ENCODE data around the gene LRRN3.
"Not testable (repeated sequence)": the region's sequence is repeated elsewhere in the genome, so short reads cannot be mapped to it uniquely, and the experiment has no call there.

LRRN3 gene

DNA sequence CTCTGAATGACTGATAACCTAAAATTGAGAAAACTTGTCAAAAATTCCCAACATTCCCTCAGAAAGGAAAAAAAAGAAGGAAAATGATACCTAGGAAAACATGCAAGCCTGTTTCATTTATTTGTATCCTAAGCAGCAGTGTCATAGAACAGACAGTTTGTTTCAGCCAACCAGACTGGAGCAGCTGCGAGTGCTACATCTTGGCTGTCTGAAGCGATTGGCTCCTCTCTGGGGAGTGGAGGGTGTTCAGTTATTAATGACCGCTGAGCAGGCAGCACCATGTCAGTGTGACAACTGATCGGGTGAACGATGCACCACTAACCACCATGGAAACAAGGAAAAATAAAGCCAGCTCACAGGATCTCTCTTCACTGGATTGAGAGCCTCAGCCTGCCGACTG, at the start of gene LRRN3:
Gene LRRN3 (plus strand): TSS at position 282 of the 400 bp plus-strand sequence. CDS start 31,646 bp downstream, outside the sequence.
- FAIRE-seq = no peak

DNA sequence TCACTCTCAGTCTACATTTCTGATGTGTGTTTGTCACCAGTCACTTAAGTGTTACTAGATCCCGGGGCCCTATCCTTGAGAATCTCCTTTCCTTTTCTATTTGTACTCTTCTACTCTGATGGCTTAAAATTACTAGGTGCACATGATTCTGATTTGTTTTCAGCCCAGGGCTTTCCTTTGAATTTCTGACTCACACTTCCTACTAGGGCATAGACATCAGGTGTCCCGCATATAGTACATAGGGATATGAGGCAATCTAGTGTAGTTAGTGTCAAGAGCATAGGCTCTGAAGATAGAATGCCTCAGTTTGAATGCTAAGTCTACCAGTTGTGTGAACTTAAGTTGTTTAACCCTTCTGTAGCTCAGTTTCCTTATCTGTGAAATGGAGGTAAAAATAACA, 49.4 kb upstream of the LRRN3 start:
- FAIRE-seq = no peak

DNA sequence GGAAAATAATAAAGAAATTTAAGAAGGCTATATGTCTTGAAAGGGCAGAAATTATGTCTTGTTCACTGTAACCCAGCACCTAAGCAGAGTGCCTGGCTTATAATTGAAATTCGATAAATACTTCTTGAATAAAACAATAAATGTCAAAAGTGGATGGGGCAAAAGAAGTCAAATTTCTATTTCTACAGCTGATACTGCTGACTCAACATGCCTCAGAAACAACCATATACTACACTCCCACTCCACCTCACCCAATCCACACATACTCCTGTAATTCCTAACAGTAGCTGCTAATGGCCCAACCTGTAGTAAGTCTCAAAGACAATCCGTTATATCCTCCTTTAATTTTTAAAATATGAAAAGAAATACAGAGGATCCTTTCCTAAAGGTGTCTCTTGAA, 48.1 kb upstream of the LRRN3 start:
- no peak for FAIRE-seq

DNA sequence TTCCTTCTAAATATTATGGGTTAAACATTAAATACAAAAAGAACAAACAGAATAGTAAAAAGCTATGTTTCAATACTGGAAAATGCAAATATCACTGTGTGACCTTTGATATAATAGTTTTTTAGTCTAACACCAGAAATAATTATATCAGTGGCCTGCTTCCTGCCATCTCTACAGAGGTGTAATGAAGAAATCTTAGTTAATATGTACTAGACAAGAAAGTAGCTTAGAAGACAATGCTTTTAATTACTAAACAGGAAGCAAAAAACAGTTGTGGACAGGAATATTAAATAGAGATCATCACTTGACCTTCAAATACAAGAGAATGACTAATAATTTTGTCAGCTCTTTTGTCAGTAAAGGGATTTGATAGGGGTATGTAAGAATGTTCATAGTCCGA, 47.4 kb upstream of the LRRN3 start:
- FAIRE-seq = no peak

DNA sequence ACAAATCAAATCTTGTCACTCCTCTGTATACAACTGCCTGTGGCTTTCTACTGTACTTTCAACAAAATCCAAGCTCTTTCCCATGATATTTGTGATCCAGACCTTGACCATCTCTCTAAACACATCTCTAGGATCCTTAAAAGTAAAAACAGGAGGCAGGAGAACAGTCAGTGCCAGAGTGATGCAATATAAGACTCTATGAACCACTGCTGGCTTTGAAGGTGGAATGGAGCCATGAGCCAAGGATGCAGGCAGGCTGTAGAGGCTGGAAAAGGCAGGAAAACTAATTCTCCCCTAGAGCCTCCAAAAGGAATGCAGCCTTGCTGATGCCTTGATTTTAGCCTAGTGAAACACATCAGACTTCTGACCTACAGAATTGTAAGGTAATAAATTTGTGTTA, 45.5 kb upstream of the LRRN3 start:
- no peak for FAIRE-seq

DNA sequence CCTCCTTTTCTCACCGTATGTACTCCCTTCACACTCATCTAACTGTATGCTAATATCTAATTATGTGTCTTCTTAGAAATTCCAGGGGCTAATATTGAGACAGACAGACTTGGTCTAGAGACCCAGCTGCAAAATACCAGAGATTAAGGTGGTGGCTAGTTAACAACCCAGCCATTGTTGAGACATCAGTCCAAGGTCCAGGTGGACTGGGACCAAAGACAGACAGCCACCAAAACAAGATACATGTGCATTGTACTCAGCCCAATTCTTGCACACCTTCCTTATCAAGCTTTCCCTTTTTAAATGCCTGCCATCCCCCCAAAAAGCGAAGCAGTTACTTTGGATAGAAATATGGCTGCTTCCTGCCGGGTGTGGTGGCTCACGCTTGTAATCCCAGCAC, 43.3 kb upstream of the LRRN3 start:
- FAIRE-seq = no peak

DNA sequence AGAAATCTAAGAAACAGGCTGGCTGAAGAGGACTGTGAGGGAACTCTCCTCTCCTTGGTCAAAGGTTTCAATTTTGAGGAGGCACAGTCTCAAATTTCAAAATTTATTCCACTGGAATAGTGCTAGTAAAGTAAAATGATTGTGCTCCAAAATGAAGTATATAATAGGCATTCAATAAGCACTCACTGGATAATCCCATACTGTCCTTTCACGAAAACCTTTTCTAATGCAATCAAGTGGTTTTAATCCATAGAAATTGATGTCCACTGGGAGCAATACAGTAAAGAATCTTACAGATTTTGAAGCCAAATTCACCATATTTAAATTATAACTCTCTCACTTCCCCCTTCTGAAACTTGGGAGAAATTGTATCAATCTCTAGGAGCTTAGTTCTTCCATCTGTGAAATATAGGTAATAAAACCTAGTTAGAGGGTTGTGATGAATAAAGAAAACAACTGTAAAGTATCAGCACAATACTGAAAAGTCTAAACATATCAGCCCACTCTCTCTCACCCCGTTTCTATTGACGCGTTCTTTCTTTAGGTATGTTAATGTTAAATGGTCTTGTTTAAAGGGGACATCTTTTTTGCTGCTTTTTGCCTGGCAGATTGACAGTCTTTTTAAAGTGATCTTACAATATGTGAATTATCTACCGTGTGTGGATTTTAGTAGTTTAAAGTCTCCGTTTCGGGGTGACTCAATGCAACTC, 40.8 kb upstream of the LRRN3 start:
- FAIRE-seq = no peak

DNA sequence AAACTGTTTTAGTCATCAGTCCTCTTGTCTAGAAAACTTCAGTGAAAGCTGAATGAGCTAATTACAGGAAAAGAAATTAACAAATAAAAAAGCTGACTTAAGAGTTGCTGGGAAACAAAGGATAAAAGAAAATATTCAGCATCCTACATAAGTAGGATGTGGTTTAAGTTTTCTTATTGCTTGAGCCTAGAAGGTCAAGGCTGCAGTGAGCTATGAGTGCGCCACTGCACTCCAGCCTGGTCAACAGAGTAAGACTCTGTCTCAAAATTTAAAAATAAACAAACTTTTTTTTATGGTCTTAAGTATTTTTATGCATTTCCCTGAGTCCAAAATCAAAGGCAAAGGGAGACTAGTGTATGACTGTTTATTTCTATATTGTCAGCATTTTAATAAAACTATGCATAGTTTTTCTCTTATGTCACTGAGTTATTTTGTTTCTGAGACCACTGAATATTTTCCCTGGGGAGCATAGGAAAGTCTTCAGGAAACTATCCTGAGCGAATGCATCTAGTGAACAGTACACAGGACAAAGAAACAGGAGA, 40.0 kb upstream of the LRRN3 start:
- no peak for FAIRE-seq

DNA sequence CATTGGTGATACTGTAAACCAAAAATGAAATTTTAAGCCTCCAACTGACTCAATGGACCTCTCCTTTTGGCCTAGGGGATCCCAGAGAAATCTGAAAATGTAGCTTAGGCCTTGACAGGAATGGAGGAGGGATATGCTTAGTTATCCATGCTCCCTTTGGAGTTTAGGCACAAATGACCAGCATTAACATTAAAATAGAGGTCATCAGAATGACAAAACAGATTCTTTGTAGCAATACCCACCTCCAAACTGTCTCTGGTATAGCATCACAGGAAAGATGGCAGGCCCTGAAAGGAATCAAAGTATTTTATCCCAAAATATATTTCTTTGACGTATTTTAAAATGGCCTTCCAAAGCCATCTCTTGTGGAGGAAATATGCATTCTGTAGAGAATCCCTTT, 39.1 kb upstream of the LRRN3 start:
- FAIRE-seq = no peak

DNA sequence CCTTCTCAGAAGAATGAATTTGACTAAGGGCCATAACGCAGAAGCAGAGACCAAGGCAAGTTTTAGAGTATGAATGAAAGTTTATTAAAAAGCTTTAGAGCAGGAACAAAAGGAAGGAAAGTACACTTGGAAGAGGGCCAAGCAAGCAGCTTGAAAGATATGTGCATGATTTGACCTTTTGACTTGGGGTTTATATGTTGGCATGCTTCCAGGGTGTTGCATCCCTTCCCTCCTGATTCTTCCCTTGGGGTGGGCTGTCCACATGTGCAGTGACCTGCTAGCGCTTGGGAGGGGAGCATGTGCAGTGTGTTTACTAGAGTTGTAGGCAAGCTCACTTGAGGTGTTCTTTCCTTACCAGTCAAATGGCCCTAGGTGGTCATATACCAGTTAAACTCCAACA, 37.9 kb upstream of the LRRN3 start:
- no peak for FAIRE-seq

DNA sequence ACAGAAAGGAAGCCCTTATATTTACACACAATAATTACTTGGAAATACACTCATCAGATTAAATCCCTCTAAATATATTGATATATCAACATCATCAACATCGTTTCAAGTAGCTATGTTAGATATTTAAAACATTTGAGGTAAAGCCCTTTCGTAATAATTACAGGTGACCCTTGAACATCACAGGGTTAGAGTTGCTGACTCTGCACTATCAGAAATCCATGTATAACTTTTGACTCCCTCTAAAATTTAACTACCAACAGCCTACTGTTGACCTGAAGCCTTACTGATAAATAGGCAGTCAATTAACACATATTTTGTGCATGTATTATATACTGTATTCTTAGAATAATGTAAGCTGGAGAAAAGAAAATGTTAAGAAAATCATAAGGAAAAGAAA, 34.6 kb upstream of the LRRN3 start:
- no peak for FAIRE-seq

DNA sequence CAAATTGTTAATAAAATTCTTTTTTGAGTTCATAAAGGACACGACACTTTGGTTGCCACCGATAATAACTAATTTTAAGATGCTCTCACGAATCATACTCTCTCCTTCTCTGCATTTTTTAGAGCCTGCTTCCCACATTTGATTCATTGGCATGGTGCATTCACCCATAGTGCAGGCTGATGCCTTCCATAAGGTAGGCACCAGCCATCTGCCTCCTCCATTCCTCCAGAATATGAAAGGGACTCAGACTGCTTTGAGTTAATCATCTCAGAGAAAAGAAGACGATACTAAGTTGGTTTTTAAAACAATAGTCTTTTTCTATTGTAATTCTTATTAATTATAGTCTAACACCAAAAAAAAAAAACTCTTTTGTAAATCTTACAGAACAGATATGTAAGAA, 33.9 kb upstream of the LRRN3 start:
- FAIRE-seq = no peak

DNA sequence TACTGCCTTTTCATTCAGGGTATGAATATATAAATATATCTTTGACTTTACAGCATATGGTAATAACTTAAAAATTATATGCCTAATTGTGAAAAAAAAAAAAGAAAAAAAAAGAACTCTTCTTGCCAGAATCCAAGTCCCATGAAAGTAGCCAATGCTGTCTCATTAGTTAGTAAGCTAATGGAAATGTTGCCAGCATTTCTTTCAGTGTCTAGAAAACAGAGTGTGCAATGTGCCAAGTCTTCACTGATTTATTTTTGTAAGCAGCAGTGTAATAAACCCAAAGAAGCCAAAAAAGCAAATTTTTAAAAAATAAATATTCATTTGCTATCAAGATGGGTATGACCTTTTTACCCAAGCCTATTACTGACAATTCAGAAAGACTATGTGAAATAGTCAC, 31.1 kb upstream of the LRRN3 start:
- FAIRE-seq = no peak

DNA sequence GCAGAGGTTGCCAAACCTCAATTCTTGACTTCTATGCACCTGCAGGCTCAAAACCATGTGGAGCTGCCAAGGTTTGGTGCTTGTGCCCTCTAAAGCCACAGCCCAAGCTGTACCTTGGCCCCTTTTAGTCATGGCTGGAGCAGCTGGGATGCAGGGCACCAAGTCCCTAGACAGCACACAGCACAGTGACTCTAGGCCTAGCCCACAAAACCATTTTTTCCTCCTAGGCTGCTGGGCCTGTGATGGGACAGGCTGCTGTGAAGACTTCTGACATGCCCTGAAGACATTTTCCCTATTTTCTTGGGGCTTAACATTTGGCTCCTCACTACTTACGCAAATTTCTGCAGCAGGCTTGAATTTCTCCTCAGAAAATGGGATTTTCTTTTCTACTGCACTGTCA, 27.8 kb upstream of the LRRN3 start:
- FAIRE-seq = no peak

DNA sequence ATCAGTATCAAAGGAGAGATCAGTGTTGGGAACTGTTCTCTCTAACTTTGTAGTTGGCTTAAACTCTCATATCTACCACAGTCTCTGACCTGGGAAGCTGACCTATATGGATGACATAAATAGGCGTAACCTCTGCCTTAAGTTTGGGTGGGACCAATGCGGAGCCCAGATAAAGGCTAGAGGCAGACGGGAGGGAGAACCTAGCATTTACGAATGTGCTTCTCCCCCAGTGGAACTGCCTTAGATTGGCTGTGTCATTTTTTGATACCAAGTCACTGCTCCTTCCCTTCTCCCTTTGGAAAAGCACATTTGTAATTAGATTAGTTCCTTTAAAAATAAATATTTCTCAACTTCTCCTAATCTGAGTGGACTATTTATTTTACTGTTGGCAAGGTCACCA, 23.7 kb upstream of the LRRN3 start:
- FAIRE-seq = no peak

DNA sequence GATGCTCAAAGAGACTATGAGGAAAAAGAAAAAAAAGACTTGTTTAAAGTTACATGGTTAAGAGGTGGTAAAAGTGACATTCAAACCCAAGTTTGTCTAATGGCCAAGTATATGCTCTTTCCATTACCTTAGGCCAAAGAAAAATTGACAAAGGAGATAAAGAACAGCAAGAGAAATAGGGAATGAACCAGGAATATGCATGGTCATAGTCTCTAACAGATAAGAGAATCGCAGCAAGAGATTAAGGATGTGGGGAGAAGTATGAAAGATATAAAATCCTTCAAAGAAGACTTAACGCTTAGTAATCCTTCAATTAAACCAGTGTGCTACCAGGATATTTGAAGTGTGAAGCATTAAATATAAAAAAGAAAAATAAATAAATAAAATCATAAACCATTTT, 23.2 kb upstream of the LRRN3 start:
- FAIRE-seq = no peak

DNA sequence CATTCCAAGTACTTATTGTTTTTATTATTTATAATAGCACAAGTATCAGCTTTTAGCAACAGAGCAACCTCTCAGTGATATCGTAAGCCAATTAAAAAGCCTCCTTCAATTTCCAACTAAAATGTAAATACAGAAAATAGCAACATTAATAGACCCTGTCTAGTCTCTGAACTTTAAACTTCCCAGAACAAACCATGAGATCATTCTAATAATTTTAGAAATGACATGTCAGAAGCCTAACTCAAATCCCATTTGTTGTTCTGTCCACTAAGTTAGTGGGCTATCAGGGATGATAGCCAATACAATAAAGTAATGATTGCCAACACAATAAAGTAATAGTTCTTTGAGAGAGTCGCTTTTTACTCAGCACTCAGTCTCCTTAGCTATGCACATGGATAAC, 22.3 kb upstream of the LRRN3 start:
- no peak for FAIRE-seq

DNA sequence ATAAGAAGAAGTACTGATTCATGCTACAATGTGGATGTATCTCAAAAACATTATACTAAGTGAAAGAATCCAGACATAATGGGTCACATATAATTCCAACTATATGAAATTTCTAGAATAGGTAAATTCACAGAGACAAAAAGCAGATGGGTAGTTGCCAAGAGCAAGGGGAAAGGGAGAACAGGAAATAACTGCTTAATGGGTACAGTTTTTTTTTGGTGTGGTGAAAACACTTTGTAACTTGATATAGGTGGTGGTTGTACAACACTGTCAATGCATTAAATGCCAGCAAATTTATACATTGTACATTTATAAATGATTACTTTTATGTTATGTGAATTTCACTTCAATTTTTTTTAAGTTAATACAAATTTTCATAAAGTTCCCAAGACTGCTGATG, 19.4 kb upstream of the LRRN3 start:
- no peak for FAIRE-seq

DNA sequence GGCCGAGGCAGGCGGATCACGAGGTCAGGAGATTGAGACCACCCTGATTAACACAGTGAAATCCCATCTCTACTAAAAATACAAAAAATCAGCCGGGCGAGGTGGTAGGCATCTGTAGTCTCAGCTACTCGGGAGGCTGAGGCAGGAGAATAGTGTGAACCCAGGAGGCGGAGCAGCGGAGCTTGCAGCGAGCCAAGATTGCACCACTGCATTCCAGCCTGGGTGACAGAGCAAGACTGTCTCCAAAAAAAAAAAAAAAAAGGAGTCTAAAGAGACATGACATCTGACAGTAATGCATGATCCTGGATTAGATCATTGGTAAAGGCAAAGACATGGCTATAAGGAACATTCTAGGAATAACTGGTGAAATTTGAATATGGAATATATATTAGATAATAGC, 18.3 kb upstream of the LRRN3 start:
- FAIRE-seq = not testable (repeated sequence)

DNA sequence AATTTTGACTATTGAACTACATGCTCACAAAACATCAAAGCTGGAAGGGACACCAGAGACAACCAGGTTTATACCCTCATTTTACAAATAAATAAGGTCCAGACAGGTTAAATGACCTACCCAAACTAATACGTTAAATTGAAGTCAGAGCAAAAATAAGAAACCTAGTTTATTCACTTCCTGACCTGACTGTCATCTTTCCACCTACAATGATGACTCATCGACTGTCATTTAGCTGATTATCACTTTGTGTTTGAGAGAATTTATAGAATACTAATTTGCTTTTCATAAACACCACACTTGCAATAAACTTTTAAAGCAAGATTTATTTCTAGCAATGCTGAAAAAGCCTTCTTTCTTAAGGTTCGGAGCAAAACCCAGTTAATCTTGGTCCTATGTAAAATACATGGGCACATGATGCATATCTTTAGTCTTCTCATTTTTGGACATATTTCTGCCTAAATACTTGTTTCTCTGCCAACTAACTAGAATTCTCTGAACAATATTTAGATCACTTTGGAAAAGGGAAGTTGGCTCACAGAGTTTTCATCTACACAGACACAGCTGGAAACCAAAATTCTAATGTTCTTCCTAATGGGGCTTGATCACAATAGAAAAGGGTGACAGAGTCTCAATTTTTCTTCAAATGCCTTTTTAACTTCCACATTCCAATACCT, 16.7 kb upstream of the LRRN3 start:
- FAIRE-seq = no peak

DNA sequence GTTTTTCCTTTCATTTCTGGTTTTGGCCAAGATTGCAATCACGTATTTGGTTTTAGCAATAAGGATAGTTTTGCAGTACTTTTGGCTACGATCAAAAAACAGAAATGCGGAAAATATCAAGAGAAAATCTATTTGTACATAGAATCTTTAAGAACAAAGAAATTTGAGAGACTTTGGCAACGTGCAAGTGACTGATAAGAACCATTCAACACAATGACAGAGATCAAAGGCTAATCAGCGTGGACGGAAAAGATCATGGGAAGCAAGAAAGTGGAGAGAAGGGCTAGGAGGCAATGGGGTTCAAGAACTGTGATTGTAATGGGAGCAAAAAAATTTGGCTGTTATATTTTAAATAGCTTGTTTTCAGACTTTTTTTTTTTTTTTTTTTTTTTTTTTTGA, 16.2 kb upstream of the LRRN3 start:
- FAIRE-seq = no peak

DNA sequence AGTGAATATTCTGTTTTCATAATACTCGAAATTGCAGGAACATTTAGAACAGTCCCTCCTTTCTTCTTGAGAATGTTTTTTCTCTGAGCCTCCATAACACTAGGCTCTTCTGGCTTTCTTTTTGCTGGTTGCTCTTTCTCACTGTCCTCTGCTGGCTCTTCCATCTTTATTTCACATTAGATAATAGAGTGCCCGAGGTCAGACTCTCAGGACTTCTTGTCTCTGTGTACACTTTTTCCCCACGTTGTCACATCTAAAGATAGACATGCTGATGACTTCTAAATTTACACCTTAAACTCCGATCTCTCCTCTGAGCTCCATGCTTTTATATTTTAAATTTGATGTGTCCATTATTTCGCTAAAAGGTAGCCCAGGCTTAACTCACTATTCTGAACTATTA, 15.4 kb upstream of the LRRN3 start:
- no peak for FAIRE-seq

DNA sequence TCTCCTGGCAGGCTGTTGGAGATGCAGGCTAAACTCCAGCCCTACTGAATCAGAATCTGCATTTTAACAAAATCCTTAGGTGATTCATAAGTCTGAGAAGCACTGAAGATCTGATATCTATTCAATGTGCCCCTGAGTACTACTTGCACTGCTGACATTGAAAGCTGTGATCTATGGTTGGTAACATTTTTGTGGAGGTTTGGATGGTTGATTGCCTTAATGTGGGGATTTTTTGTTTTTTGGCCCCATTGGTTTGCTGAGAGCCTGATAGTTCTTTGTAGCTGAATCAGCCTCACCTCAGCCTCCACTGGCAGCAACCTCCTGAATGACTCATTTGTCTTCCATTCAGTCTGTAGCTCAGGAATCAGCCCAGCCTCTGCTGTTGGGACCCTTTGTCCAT, 14.7 kb upstream of the LRRN3 start:
- no peak for FAIRE-seq

DNA sequence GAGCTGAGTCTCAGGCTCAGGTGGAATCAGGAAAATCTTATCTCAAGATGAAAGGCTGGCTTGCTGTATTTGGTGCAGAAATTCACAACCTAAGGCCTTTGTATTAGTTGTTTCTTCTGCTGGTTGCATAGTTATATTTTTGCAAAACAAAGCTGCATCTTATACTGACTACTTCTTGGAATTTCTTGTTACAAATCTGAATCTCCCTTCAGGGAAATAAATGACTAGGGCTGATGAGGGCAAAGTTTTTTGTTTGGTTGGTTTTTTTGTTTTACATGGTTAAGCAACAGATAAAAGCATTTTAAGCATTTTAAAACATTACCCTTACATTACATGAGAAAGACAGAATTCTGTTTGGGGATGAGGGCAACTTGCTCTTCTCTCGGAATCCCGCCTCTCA, 13.9 kb upstream of the LRRN3 start:
- FAIRE-seq = no peak

Data from colon (tissue), 2 donors.